Esophagus squamous epithelium (tissue), 5 donors: ENCODE measurements around the gene FOXJ2. TPM values are rescaled to one million over a fixed set of nuclear protein-coding genes. Genes with fewer than 3 reads are reported as not detected.

Source experiments
- DNase-seq: peaks from one replicate; lab custom pipeline; 2025; lab: John Stamatoyannopoulos, UW
- H3K27ac ChIP-seq, 4 donors: fragments of 200-600 bp; sonication (generic); one replicate each; pipeline ENCODE4 v1.5.1; 2016 to 2019; ENCODE audit warnings: mild to moderate bottlenecking in 1 of 4
- H3K27me3 ChIP-seq, 4 donors: fragments of 200-600 bp; sonication (generic); 1 replicate in 3 of 4; 2 replicates in 1 of 4; pipeline versions ENCODE4 v1.5.1 to v1.6.0; 2017 to 2021; ENCODE audit warnings: antibody characterized with exemption in 1 of 4
- H3K36me3 ChIP-seq, 3 donors: fragments of 200-600 bp; sonication (generic); one replicate each; pipeline ENCODE4 v1.5.1; 2016 to 2019
- H3K4me1 ChIP-seq, 3 donors: fragments of 200-600 bp; sonication (generic); one replicate each; pipeline ENCODE4 v1.5.1; 2017 to 2019
- H3K4me3 ChIP-seq, 4 donors: fragments of 200-600 bp; sonication (generic); 1 replicate in 3 of 4; 2 replicates in 1 of 4; pipeline ENCODE4 v1.5.1; 2016 to 2019; ENCODE audit warnings: mild to moderate bottlenecking in 2 of 4, moderate library complexity in 1 of 4
- H3K9me3 ChIP-seq, 3 donors: fragments of 200-600 bp; sonication (generic); one replicate each; pipeline ENCODE4 v1.5.1; 2016 to 2019
- POLR2A ChIP-seq, 4 donors: fragments of 450-650 bp; IDR thresholded peaks; one replicate each; pipeline ENCODE4 v1.6.1; 2017; ENCODE audit warnings: antibody characterized with exemption in 4 of 4, mild to moderate bottlenecking in 4 of 4, moderate library complexity in 3 of 4
- whole genome bisulfite sequencing, 2 donors: methylation state at CpG; one replicate each; pipeline ENCODE4 v1.1.5; 2018; 5-methylcytosine and 5-hydroxymethylcytosine counted together
- intact Hi-C: fragments of 100-400 bp; cut with DNase I; formaldehyde crosslinking; loops from one replicate; pipeline ENCODE4 v1.15.0; 2022
- total RNA-seq, 4 donors: library from RNA; depleted of rRNA; stranded (reverse); fragments of >200 nt; gene quantifications; one replicate each; pipeline ENCODE4 v1.1.0, GENCODE V29; 2016
- TF ChIP-seq, protein P1 (sequence below), 6 experiments: fragments of 450-650 bp in 4 of 6; fragments of 200-600 bp in 2 of 6; sonication (generic) in 2 of 6; IDR thresholded peaks; one replicate each; pipeline ENCODE4 v1.5.1; 2016 to 2019; ENCODE audit warnings: antibody characterized with exemption in 6 of 6, mild to moderate bottlenecking in 4 of 6, moderate library complexity in 4 of 6
- donor health status: DM: yes; HTN: yes; CAD: no.

Gene FOXJ2
- total RNA-seq, 4 donors from 2014 or later: 5.9 to 11.8 (median 7.7) TPM

DNA sequence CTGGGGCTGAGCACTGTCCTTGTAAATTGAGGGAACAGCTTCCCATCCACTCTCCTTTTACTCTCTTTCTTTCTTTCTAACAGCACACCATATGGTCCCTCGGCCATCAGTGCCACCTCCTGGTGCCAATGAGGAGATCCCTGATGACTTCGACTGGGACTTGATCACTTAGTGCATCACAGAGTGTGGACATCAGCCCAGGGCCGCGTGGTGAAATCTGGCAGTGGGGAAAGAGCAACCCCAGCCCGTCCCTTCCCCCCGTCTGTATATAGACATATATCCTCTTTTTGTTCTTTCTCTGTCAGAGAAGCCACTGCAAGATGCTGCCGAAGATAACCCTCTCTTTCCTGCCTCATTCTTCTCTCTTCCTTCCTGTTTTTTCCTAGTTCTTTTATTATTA, 20.2 kb downstream of the FOXJ2 start:
- no peak for DNase-seq
- Histone ChIP-seq H3K4me3 (no peak overlapping the region), H3K36me3 (peaks cover 26 to 86% (median 34%) of the 10 kb centered on the region in 3 donors), H3K4me1 (no peaks in the 10 kb centered on the region), H3K27ac (peak overlapping the region in 1 of 4 donors; percentile 15), H3K9me3 (no peaks in the 10 kb centered on the region), H3K27me3 (no peaks in the 10 kb centered on the region)
- 76 to 79% methylated on average over 6 to 7 of the region's 7 CpGs for WGBS, 2 donors
- intact Hi-C loops: no loop called here
- TF ChIP-seq, protein P1, sequence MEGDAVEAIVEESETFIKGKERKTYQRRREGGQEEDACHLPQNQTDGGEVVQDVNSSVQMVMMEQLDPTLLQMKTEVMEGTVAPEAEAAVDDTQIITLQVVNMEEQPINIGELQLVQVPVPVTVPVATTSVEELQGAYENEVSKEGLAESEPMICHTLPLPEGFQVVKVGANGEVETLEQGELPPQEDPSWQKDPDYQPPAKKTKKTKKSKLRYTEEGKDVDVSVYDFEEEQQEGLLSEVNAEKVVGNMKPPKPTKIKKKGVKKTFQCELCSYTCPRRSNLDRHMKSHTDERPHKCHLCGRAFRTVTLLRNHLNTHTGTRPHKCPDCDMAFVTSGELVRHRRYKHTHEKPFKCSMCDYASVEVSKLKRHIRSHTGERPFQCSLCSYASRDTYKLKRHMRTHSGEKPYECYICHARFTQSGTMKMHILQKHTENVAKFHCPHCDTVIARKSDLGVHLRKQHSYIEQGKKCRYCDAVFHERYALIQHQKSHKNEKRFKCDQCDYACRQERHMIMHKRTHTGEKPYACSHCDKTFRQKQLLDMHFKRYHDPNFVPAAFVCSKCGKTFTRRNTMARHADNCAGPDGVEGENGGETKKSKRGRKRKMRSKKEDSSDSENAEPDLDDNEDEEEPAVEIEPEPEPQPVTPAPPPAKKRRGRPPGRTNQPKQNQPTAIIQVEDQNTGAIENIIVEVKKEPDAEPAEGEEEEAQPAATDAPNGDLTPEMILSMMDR (IDR thresholded peaks at IDR 0.05): no peak
- TF ChIP-seq POLR2A (IDR thresholded peaks at IDR 0.05): no peak

DNA sequence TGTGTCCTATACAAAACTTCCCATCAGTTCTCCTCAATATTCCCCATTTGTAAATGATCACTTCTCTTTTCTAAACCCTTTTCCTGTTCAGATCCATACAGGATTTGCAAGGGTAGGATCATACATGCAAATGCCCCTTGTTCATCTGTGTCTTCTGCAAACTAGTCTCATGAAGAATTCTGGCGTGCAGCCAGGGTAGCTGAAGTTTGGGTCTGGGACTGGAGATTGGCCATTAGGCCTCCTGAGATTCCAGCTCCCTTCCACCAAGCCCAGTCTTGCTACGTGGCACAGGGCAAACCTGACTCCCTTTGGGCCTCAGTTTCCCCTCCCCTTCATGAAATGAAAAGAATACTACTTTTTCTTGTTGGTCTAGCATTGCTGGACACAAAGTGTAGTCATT, 22.3 kb downstream of the FOXJ2 start:
- intact Hi-C loops: no loop called here
- H3K27me3 ChIP-seq: no peaks in the 10 kb centered on the region
- H3K4me3 ChIP-seq: no peak overlapping the region
- WGBS, 2 donors: 83 to 85% methylated on average over 2 of the region's 2 CpGs
- H3K4me1 ChIP-seq: no peaks in the 10 kb centered on the region
- H3K27ac ChIP-seq: no peak overlapping the region
- no peaks in the 10 kb centered on the region for H3K9me3 ChIP-seq
- no peak for DNase-seq
- no peak for TF ChIP-seq POLR2A (IDR thresholded peaks at IDR 0.05)
- TF ChIP-seq, protein P1 (IDR thresholded peaks at IDR 0.05): no peak
- H3K36me3 ChIP-seq: peaks cover 14 to 65% (median 14%) of the 10 kb centered on the region in 3 donors

DNA sequence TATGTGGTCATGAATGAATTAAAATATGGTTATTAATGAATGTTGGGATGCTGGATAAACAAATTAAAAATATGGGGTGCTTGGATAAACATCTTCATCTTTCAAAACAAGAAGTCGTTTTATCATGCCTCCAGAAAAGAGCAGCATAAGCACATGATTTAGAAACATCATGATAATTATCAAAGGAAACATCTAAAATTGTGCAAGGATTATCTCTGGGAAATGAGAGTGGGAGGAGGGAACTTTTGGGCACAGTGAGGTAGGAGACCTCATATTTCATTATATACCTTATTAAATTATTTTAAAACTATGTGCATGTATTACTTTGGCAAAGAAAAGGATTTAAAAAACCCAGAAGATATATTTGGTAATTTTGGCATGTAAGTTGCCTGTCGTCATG, 24.8 kb downstream of the FOXJ2 start:
- intact Hi-C loops: no loop called here
- Histone ChIP-seq H3K9me3 (no peaks in the 10 kb centered on the region), H3K36me3 (peaks cover 4 to 40% (median 7%) of the 10 kb centered on the region in 3 donors), H3K4me3 (no peak overlapping the region), H3K4me1 (no peaks in the 10 kb centered on the region), H3K27ac (no peak overlapping the region), H3K27me3 (no peaks in the 10 kb centered on the region)
- TF ChIP-seq POLR2A (IDR thresholded peaks at IDR 0.05): no peak
- TF ChIP-seq, protein P1 (IDR thresholded peaks at IDR 0.05): no peak
- 54 to 57% methylated on average over 2 of the region's 2 CpGs for WGBS, 2 donors
- DNase-seq: no peak

DNA sequence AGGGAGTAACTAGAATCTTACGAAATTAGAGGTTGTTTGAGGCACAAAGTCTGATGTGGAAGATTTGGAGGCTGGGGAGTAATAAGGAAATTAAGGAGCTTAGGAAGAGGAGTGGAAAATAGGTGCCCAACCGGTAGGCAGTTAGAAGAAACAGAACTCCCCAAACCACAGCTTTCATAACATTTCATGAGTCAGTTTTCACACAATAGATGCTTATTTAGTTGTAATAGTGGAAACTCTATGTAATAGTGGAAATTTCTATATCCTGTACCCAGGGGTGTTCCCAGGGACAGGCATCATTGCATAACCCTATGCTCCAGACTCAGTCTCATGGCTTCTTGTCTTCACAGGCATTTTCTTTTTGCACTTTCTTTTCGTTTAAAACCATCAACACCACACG, 25.3 kb downstream of the FOXJ2 start:
- intact Hi-C loops: no loop called here
- WGBS, 2 donors: 42 to 62% methylated on average over 4 of the region's 4 CpGs

DNA sequence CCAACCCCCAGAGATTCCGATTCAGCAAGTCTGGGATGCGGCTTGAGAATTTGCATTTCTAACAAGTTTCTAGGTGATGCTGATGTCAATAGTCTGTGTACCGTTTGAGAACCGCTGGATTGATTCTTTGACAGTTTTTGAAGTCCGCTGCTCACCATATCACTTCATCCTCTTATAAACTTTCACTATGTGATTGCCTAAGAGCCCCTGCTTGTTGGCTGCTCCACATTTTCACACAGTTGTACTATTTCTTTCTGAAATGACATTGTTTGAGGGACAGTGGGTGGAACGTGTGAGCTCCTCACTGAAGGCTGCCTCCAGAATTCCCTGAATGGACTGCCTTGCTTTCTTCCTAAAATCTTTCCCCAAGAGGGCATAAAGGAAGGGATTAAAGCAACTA, 26.0 kb downstream of the FOXJ2 start:
- H3K27me3 ChIP-seq: no peaks in the 10 kb centered on the region
- intact Hi-C loops: no loop called here
- H3K4me1 ChIP-seq: no peaks in the 10 kb centered on the region
- H3K4me3 ChIP-seq: no peak overlapping the region
- no peak for DNase-seq
- WGBS, 2 donors: 60 to 65% methylated on average over 6 of the region's 6 CpGs
- TF ChIP-seq, protein P1 (IDR thresholded peaks at IDR 0.05): no peak
- no peak for TF ChIP-seq POLR2A (IDR thresholded peaks at IDR 0.05)
- H3K36me3 ChIP-seq: peaks cover 0 to 28% (median 7%) of the 10 kb centered on the region in 3 donors
- H3K9me3 ChIP-seq: no peaks in the 10 kb centered on the region
- no peak overlapping the region for H3K27ac ChIP-seq

More for the DNA sequence above, 25.3 kb downstream of the FOXJ2 start:
- H3K4me1 ChIP-seq: no peaks in the 10 kb centered on the region
- no peaks in the 10 kb centered on the region for H3K9me3 ChIP-seq
- peaks cover 3 to 35% (median 7%) of the 10 kb centered on the region in 3 donors for H3K36me3 ChIP-seq
- DNase-seq: no peak
- H3K27me3 ChIP-seq: no peaks in the 10 kb centered on the region
- no peak for TF ChIP-seq POLR2A (IDR thresholded peaks at IDR 0.05)
- TF ChIP-seq, protein P1 (IDR thresholded peaks at IDR 0.05): no peak
- H3K4me3 ChIP-seq: no peak overlapping the region
- no peak overlapping the region for H3K27ac ChIP-seq
